Measurements from ENCODE around the gene GLIS1.

GLIS1 gene

GRCh38 chr1:53568540-53568939 is 170.4 kb downstream of the GLIS1 start:
- Histone ChIP-seq H3K4me1 (ENCODE audit: control insufficient read depth, insufficient read depth, low read depth, low read length) (peaks cover 10% of the 10 kb centered on the region), H3K9ac (ENCODE audit: low read length) (no peak overlapping the region), H3K18ac (ENCODE audit: low read depth in 1 of 2, low read length in 2 of 2) (no peak overlapping the region), H3K14ac (ENCODE audit: low read length in 2 of 2) (no peak overlapping the region), H3K9me3 (ENCODE audit: control insufficient read depth, low read length) (no peaks in the 10 kb centered on the region), H2BK15ac (ENCODE audit: low read depth, poor library complexity, severe bottlenecking) (no peak overlapping the region), H3K4me3 (ENCODE audit: insufficient read depth in 1 of 2, low read depth in 1 of 2, low read length in 2 of 2) (no peak overlapping the region), H2BK120ac (ENCODE audit: low read depth, low read length) (no peak overlapping the region), H3K23ac (ENCODE audit: low read length in 2 of 2) (no peak overlapping the region), H4K8ac (ENCODE audit: low read length) (no peak overlapping the region), H2BK5ac (ENCODE audit: low read depth, low read length, poor library complexity, severe bottlenecking) (no peak overlapping the region), H2BK12ac (ENCODE audit: low read length in 2 of 2) (no peak overlapping the region), H3K27me3 (ENCODE audit: control insufficient read depth in 1 of 2, insufficient read depth in 1 of 2, low read length in 2 of 2) (peaks cover 0 to 14% of the 10 kb centered on the region in 2 experiments), H2AFZ (ENCODE audit: low read depth, low read length) (no peak overlapping the region), H4K91ac (ENCODE audit: low read length) (no peak overlapping the region), H2AK5ac (ENCODE audit: low read length, severe bottlenecking) (no peak overlapping the region), H3K79me1 (replicated peaks; ENCODE audit: low read length, poor library complexity, severe bottlenecking) (peaks cover 10% of the 10 kb centered on the region), H3K27ac (ENCODE audit: low read length, poor library complexity, severe bottlenecking) (no peak overlapping the region), H3K36me3 (ENCODE audit: control insufficient read depth in 1 of 2, insufficient read depth in 2 of 2, low read depth in 1 of 2, low read length in 2 of 2) (peaks cover 0 to 5% of the 10 kb centered on the region in 2 experiments), H3K4me2 (ENCODE audit: low read length, poor library complexity, severe bottlenecking) (no peak overlapping the region), H3K4ac (ENCODE audit: low read depth in 1 of 2, low read length in 2 of 2) (no peak overlapping the region)
- WGBS: 100% methylated on average over 1 of the region's 2 CpGs
- no peak for DNase-seq

- Histone ChIP-seq H3K4me3 (ENCODE audit: insufficient read depth in 1 of 2, low read depth in 1 of 2, low read length in 2 of 2) (no peak overlapping the region), H3K14ac (ENCODE audit: low read length in 2 of 2) (no peak overlapping the region), H3K9ac (ENCODE audit: low read length) (no peak overlapping the region), H3K79me1 (replicated peaks; ENCODE audit: low read length, poor library complexity, severe bottlenecking) (peaks cover 10% of the 10 kb centered on the region), H2AFZ (ENCODE audit: low read depth, low read length) (no peak overlapping the region), H2BK5ac (ENCODE audit: low read depth, low read length, poor library complexity, severe bottlenecking) (no peak overlapping the region), H3K9me3 (ENCODE audit: control insufficient read depth, low read length) (no peaks in the 10 kb centered on the region), H3K27me3 (ENCODE audit: control insufficient read depth in 1 of 2, insufficient read depth in 1 of 2, low read length in 2 of 2) (peaks cover 0 to 16% of the 10 kb centered on the region in 2 experiments), H3K36me3 (ENCODE audit: control insufficient read depth in 1 of 2, insufficient read depth in 2 of 2, low read depth in 1 of 2, low read length in 2 of 2) (peaks cover 0 to 3% of the 10 kb centered on the region in 2 experiments), H2BK12ac (ENCODE audit: low read length in 2 of 2) (no peak overlapping the region), H4K91ac (ENCODE audit: low read length) (no peak overlapping the region), H3K4ac (ENCODE audit: low read depth in 1 of 2, low read length in 2 of 2) (no peak overlapping the region), H3K27ac (ENCODE audit: low read length, poor library complexity, severe bottlenecking) (no peak overlapping the region), H3K18ac (ENCODE audit: low read depth in 1 of 2, low read length in 2 of 2) (no peak overlapping the region), H4K8ac (ENCODE audit: low read length) (no peak overlapping the region), H2BK120ac (ENCODE audit: low read depth, low read length) (no peak overlapping the region), H2BK15ac (ENCODE audit: low read depth, poor library complexity, severe bottlenecking) (no peak overlapping the region), H3K23ac (ENCODE audit: low read length in 2 of 2) (no peak overlapping the region), H3K4me2 (ENCODE audit: low read length, poor library complexity, severe bottlenecking) (no peak overlapping the region), H3K4me1 (ENCODE audit: control insufficient read depth, insufficient read depth, low read depth, low read length) (peaks cover 9% of the 10 kb centered on the region), H2AK5ac (ENCODE audit: low read length, severe bottlenecking) (no peak overlapping the region)
- 91% methylated on average over 3 of the region's 3 CpGs for WGBS
- DNase-seq: no peak
These were observed 171.1 kb downstream of the GLIS1 start for GRCh38 chr1:53567851-53568250.

GRCh38 chr1:53567450-53567849 is 171.5 kb downstream of the GLIS1 start:
- Histone ChIP-seq H3K9me3 (ENCODE audit: control insufficient read depth, low read length) (no peaks in the 10 kb centered on the region), H2BK12ac (ENCODE audit: low read length in 2 of 2) (no peak overlapping the region), H2AK5ac (ENCODE audit: low read length, severe bottlenecking) (no peak overlapping the region), H3K4me3 (ENCODE audit: insufficient read depth in 1 of 2, low read depth in 1 of 2, low read length in 2 of 2) (no peak overlapping the region), H3K9ac (ENCODE audit: low read length) (no peak overlapping the region), H3K23ac (ENCODE audit: low read length in 2 of 2) (no peak overlapping the region), H3K27me3 (ENCODE audit: control insufficient read depth in 1 of 2, insufficient read depth in 1 of 2, low read length in 2 of 2) (peaks cover 0 to 20% of the 10 kb centered on the region in 2 experiments), H4K8ac (ENCODE audit: low read length) (no peak overlapping the region), H3K79me1 (replicated peaks; ENCODE audit: low read length, poor library complexity, severe bottlenecking) (peaks cover 10% of the 10 kb centered on the region), H3K27ac (ENCODE audit: low read length, poor library complexity, severe bottlenecking) (no peak overlapping the region), H3K18ac (ENCODE audit: low read depth in 1 of 2, low read length in 2 of 2) (no peak overlapping the region), H2BK15ac (ENCODE audit: low read depth, poor library complexity, severe bottlenecking) (no peak overlapping the region), H3K4me2 (ENCODE audit: low read length, poor library complexity, severe bottlenecking) (no peak overlapping the region), H3K4me1 (ENCODE audit: control insufficient read depth, insufficient read depth, low read depth, low read length) (peaks cover 7% of the 10 kb centered on the region), H2BK5ac (ENCODE audit: low read depth, low read length, poor library complexity, severe bottlenecking) (no peak overlapping the region), H4K91ac (ENCODE audit: low read length) (no peak overlapping the region), H3K14ac (ENCODE audit: low read length in 2 of 2) (no peak overlapping the region), H2BK120ac (ENCODE audit: low read depth, low read length) (no peak overlapping the region), H3K36me3 (ENCODE audit: control insufficient read depth in 1 of 2, insufficient read depth in 2 of 2, low read depth in 1 of 2, low read length in 2 of 2) (peaks cover 0 to 3% of the 10 kb centered on the region in 2 experiments), H2AFZ (ENCODE audit: low read depth, low read length) (no peak overlapping the region), H3K4ac (ENCODE audit: low read depth in 1 of 2, low read length in 2 of 2) (no peak overlapping the region)
- 52% methylated on average over 3 of the region's 3 CpGs for WGBS
- no peak for DNase-seq

GRCh38 chr1:53563611-53564010 is 175.4 kb downstream of the GLIS1 start:
- H3K36me3 ChIP-seq (ENCODE audit: control insufficient read depth in 1 of 2, insufficient read depth in 2 of 2, low read depth in 1 of 2, low read length in 2 of 2): peaks cover 0 to 23% of the 10 kb centered on the region in 2 experiments
- H3K4me3 ChIP-seq (ENCODE audit: insufficient read depth in 1 of 2, low read depth in 1 of 2, low read length in 2 of 2): no peak overlapping the region
- no peak overlapping the region for H3K4me2 ChIP-seq (ENCODE audit: low read length, poor library complexity, severe bottlenecking)
- whole genome bisulfite sequencing: 75% methylated on average over 1 of the region's 4 CpGs
- H2AFZ ChIP-seq (ENCODE audit: low read depth, low read length): no peak overlapping the region
- H3K9ac ChIP-seq (ENCODE audit: low read length): no peak overlapping the region
- H2BK12ac ChIP-seq (ENCODE audit: low read length in 2 of 2): no peak overlapping the region
- H3K14ac ChIP-seq (ENCODE audit: low read length in 2 of 2): no peak overlapping the region
- H2BK15ac ChIP-seq (ENCODE audit: low read depth, poor library complexity, severe bottlenecking): no peak overlapping the region
- no peak overlapping the region for H2BK5ac ChIP-seq (ENCODE audit: low read depth, low read length, poor library complexity, severe bottlenecking)
- H3K27me3 ChIP-seq (ENCODE audit: control insufficient read depth in 1 of 2, insufficient read depth in 1 of 2, low read length in 2 of 2): peaks cover 0 to 40% of the 10 kb centered on the region in 2 experiments
- DNase-seq: no peak
- H4K91ac ChIP-seq (ENCODE audit: low read length): no peak overlapping the region
- no peak overlapping the region for H3K23ac ChIP-seq (ENCODE audit: low read length in 2 of 2)
- peaks cover 27% of the 10 kb centered on the region for H3K79me1 ChIP-seq (replicated peaks; ENCODE audit: low read length, poor library complexity, severe bottlenecking)
- H2AK5ac ChIP-seq (ENCODE audit: low read length, severe bottlenecking): no peak overlapping the region
- H3K9me3 ChIP-seq (ENCODE audit: control insufficient read depth, low read length): no peaks in the 10 kb centered on the region
- no peak overlapping the region for H4K8ac ChIP-seq (ENCODE audit: low read length)
- no peak overlapping the region for H2BK120ac ChIP-seq (ENCODE audit: low read depth, low read length)
- H3K27ac ChIP-seq (ENCODE audit: low read length, poor library complexity, severe bottlenecking): no peak overlapping the region
- no peak overlapping the region for H3K18ac ChIP-seq (ENCODE audit: low read depth in 1 of 2, low read length in 2 of 2)
- no peak overlapping the region for H3K4ac ChIP-seq (ENCODE audit: low read depth in 1 of 2, low read length in 2 of 2)
- H3K4me1 ChIP-seq (ENCODE audit: control insufficient read depth, insufficient read depth, low read depth, low read length): peaks cover 24% of the 10 kb centered on the region
